ENCODE results near the gene MFSD6L. TPM values are rescaled to one million over a fixed set of nuclear protein-coding genes. Genes with fewer than 3 reads are reported as not detected.

The MFSD6L gene
- total RNA-seq, 1 donor from 2014 or later, result 0.95 TPM

- TF ChIP-seq CTCF (IDR thresholded peaks at IDR 0.05), result no peak
- Histone ChIP-seq H3K9me3 (no peaks in the 10 kb centered on the region), H3K4me1 (no peaks in the 10 kb centered on the region), H3K27ac (no peak overlapping the region), H3K27me3 (ENCODE audit: low read depth) (peaks cover 19% of the 10 kb centered on the region), H3K36me3 (no peaks in the 10 kb centered on the region), H3K4me3 (no peak overlapping the region)
- ATAC-seq (no peak), DNase-seq (no peak)
- intact Hi-C loops (cut with DNase I), result no loop called here
Measured at GRCh38 chr17:8801135-8801840, 2.1 kb upstream of the MFSD6L start.

- H3K36me3 ChIP-seq, result no peaks in the 10 kb centered on the region
- no peak for TF ChIP-seq CTCF (IDR thresholded peaks at IDR 0.05)
- no peaks in the 10 kb centered on the region for H3K9me3 ChIP-seq
- H3K4me1 ChIP-seq, result no peaks in the 10 kb centered on the region
- H3K27ac ChIP-seq, result no peak overlapping the region
- ATAC-seq (no peak), DNase-seq (no peak)
- H3K27me3 ChIP-seq (ENCODE audit: low read depth), result peaks cover 19% of the 10 kb centered on the region
- intact Hi-C loops (cut with DNase I), result no loop called here
- H3K4me3 ChIP-seq, result no peak overlapping the region
Measured at GRCh38 chr17:8800656-8801055, 1.5 kb upstream of the MFSD6L start.

- ATAC-seq, result no peak
- H3K4me1 ChIP-seq, result no peaks in the 10 kb centered on the region
- no peak for DNase-seq
- intact Hi-C loops (cut with DNase I), result no loop called here
- TF ChIP-seq CTCF (IDR thresholded peaks at IDR 0.05), result no peak
- no peaks in the 10 kb centered on the region for H3K36me3 ChIP-seq
- H3K27me3 ChIP-seq (ENCODE audit: low read depth), result peaks cover 19% of the 10 kb centered on the region
- H3K4me3 ChIP-seq, result peak overlapping the region; percentile 23
- no peaks in the 10 kb centered on the region for H3K9me3 ChIP-seq
- no peak overlapping the region for H3K27ac ChIP-seq
Measured at GRCh38 chr17:8799570-8800212, 526 bp upstream of the MFSD6L start.

GRCh38 chr17:8798176-8798845, 854 bp downstream of the MFSD6L start:
- no peak overlapping the region for H3K27ac ChIP-seq
- ATAC-seq (no peak), DNase-seq (no peak)
- no peak for TF ChIP-seq CTCF (IDR thresholded peaks at IDR 0.05)
- no peaks in the 10 kb centered on the region for H3K4me1 ChIP-seq
- intact Hi-C loops (cut with DNase I), result no loop called here
- no peaks in the 10 kb centered on the region for H3K9me3 ChIP-seq
- H3K4me3 ChIP-seq, result no peak overlapping the region
- no peaks in the 10 kb centered on the region for H3K36me3 ChIP-seq
- peaks cover 19% of the 10 kb centered on the region for H3K27me3 ChIP-seq (ENCODE audit: low read depth)

- Histone ChIP-seq H3K27ac (no peak overlapping the region), H3K9me3 (no peaks in the 10 kb centered on the region), H3K4me1 (no peaks in the 10 kb centered on the region), H3K27me3 (ENCODE audit: low read depth) (peaks cover 19% of the 10 kb centered on the region), H3K36me3 (no peaks in the 10 kb centered on the region), H3K4me3 (no peak overlapping the region)
- TF ChIP-seq CTCF (IDR thresholded peaks at IDR 0.05), result no peak
- intact Hi-C loops (cut with DNase I), result no loop called here
- DNase-seq (no peak), ATAC-seq (no peak)
Measured at GRCh38 chr17:8797621-8798175, 1.5 kb downstream of the MFSD6L start.

Measured in lower lobe of right lung (tissue), 2 donors.